WERI-Rb-1 (cell line): ENCODE measurements around the gene BLACAT1.
A peak's percentile ranks its signal among the peaks of the same experiment; 100 is the strongest.
"Not testable (repeated sequence)": the region's sequence is repeated elsewhere in the genome, so short reads cannot be mapped to it uniquely, and the experiment has no call there.

Source experiments
- DNase-seq: peaks from one replicate; pipeline ENCODE4 v3.0.0-alpha.2; 2020
- H3K27ac ChIP-seq: fragments of 250-450 bp; sonication (Bioruptor Pico); 2 replicates; pipeline ENCODE4 v1.5.1; 2020; ENCODE audit warnings: mild to moderate bottlenecking, moderate library complexity
- H3K27me3 ChIP-seq: fragments of 250-450 bp; sonication (Bioruptor Pico); 2 replicates; pipeline ENCODE4 v1.5.1; 2021; ENCODE audit warnings: mild to moderate bottlenecking, low read depth, moderate library complexity; ENCODE audit not compliant: insufficient read depth, severe bottlenecking
- H3K36me3 ChIP-seq: fragments of 250-450 bp; sonication (Bioruptor Pico); 2 replicates; pipeline ENCODE4 v1.5.1; 2020; ENCODE audit warnings: mild to moderate bottlenecking, moderate library complexity
- H3K4me3 ChIP-seq: 2 replicates; pipeline ENCODE4 v1.5.1; 2011; ENCODE audit warnings: low read depth, mild to moderate bottlenecking, control low read depth, low read length
- H3K9me3 ChIP-seq: fragments of 250-450 bp; sonication (Bioruptor Pico); 2 replicates; pipeline ENCODE4 v1.5.1; 2021; ENCODE audit warnings: mild to moderate bottlenecking, moderate library complexity; ENCODE audit not compliant: severe bottlenecking
- TF ChIP-seq, protein P1 (sequence below): IDR thresholded peaks from 2 replicates; pipeline ENCODE4 v1.5.1; 2011; ENCODE audit warnings: low read depth, mild to moderate bottlenecking, control low read depth, inconsistent platforms, low read length

BLACAT1 gene

GRCh38 chr1:205410581-205411298 lies 45.1 kb downstream of the BLACAT1 start:
- no peak overlapping the region for H3K27ac ChIP-seq
- DNase-seq, result no peak
- H3K9me3 ChIP-seq, result peaks cover 10% of the 10 kb centered on the region
- TF ChIP-seq, protein P1, sequence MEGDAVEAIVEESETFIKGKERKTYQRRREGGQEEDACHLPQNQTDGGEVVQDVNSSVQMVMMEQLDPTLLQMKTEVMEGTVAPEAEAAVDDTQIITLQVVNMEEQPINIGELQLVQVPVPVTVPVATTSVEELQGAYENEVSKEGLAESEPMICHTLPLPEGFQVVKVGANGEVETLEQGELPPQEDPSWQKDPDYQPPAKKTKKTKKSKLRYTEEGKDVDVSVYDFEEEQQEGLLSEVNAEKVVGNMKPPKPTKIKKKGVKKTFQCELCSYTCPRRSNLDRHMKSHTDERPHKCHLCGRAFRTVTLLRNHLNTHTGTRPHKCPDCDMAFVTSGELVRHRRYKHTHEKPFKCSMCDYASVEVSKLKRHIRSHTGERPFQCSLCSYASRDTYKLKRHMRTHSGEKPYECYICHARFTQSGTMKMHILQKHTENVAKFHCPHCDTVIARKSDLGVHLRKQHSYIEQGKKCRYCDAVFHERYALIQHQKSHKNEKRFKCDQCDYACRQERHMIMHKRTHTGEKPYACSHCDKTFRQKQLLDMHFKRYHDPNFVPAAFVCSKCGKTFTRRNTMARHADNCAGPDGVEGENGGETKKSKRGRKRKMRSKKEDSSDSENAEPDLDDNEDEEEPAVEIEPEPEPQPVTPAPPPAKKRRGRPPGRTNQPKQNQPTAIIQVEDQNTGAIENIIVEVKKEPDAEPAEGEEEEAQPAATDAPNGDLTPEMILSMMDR, result no peak
- H3K36me3 ChIP-seq, result no peaks in the 10 kb centered on the region
- H3K4me3 ChIP-seq, result no peak overlapping the region
- H3K27me3 ChIP-seq, result no peaks in the 10 kb centered on the region

DNA sequence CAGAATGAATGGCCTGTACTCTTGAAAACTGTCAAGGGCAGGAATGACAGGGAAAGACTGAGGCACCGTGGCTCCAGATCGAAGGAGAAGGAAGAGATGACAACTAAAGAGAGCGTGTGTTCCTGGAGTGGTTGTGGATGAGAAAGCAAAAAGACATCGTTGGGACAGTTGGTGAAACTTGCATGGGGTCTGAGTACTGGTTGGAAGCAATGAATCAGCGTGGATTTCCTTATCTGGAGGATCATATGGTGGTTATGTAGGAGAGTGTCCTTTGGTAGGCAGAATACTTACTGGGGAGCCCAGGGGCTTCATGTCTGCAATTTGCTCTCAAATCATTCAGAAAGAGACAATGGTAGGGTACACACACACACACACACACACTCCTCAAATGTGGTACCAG lies 47.9 kb downstream of the BLACAT1 start:
- DNase-seq, result no peak
- no peaks in the 10 kb centered on the region for H3K36me3 ChIP-seq
- H3K9me3 ChIP-seq, result peaks cover 10% of the 10 kb centered on the region
- H3K27me3 ChIP-seq, result no peaks in the 10 kb centered on the region
- TF ChIP-seq, protein P1, result no peak
- no peak overlapping the region for H3K27ac ChIP-seq
- no peak overlapping the region for H3K4me3 ChIP-seq

- H3K9me3 ChIP-seq, result peaks cover 10% of the 10 kb centered on the region
- not testable (repeated sequence) for H3K27me3 ChIP-seq, H3K27ac ChIP-seq, H3K36me3 ChIP-seq, H3K4me3 ChIP-seq
- DNase-seq, result peak; percentile 14
Measured at GRCh38 chr1:205406252-205406651, 49.6 kb downstream of the BLACAT1 start.
